Panc1 (cell line): Measurements from ENCODE around the gene DACH1. TPM values are rescaled to one million over a fixed set of nuclear protein-coding genes. Genes with fewer than 3 reads are reported as not detected.

ENCODE experiments used
- ATAC-seq: fragments of 200-7000 bp; cut with Tn5 transposase; 2 replicates; pipeline ENCODE4 v1.9.1; 2020; ENCODE audit warnings: mild to moderate bottlenecking, moderate library complexity
- BruUV-seq: library from RNA; stranded (reverse); fragments of 400-500 nt; replicated peaks from 2 replicates; lab custom pipeline; 2021; lab: Mats Ljungman, UMichigan
- CTCF ChIA-PET: fragments of 300-600 bp; sonication (Branson Sonifier 250); formaldehyde crosslinking; loops from one replicate; lab custom pipeline; 2022; ENCODE audit warnings: antibody characterized with exemption; lab: Charles Lee
- POLR2A ChIA-PET: fragments of 300-600 bp; sonication (Branson Sonifier 250); formaldehyde crosslinking; loops from one replicate; lab custom pipeline; 2022; ENCODE audit warnings: antibody characterized with exemption; lab: Charles Lee
- DNase-seq: peaks from one replicate; pipeline ENCODE4 v3.0.0-alpha.2; 2010; ENCODE audit warnings: low read depth, low spot score
- H3K27ac ChIP-seq: 2 replicates; pipeline ENCODE4 v1.5.1; 2011; ENCODE audit warnings: mild to moderate bottlenecking, low read length, inconsistent platforms
- H3K27me3 ChIP-seq: fragments of 200-500 bp; sonication (Bioruptor generic); 2 replicates; pipeline ENCODE4 v1.6.0; 2014; ENCODE audit warnings: low read length, inconsistent platforms; ENCODE audit not compliant: control insufficient read depth, insufficient read depth
- H3K36me3 ChIP-seq: fragments of 200-500 bp; sonication (Bioruptor generic); 2 replicates; pipeline ENCODE4 v1.5.1; 2014; ENCODE audit warnings: inconsistent platforms, mild to moderate bottlenecking, low read length, moderate library complexity; ENCODE audit not compliant: control insufficient read depth, insufficient read depth
- H3K4me1 ChIP-seq: 2 replicates; pipeline ENCODE4 v1.5.1; 2011; ENCODE audit warnings: inconsistent platforms, mild to moderate bottlenecking, low read length, moderate library complexity; ENCODE audit not compliant: control insufficient read depth, insufficient read depth
- H3K4me3 ChIP-seq, 2 experiments: 2 replicates each; pipeline ENCODE4 v1.5.1; 2011 to 2012; ENCODE audit warnings: low read depth in 2 of 2, low read length in 2 of 2, mild to moderate bottlenecking in 2 of 2, inconsistent platforms in 1 of 2, moderate library complexity in 1 of 2
- H3K9me3 ChIP-seq: fragments of 200-500 bp; sonication (Bioruptor generic); 2 replicates; pipeline ENCODE4 v1.5.1; 2014; ENCODE audit warnings: low read depth, mild to moderate bottlenecking, inconsistent platforms, low read length, moderate library complexity; ENCODE audit not compliant: control insufficient read depth, insufficient read depth
- CTCF ChIP-seq: fragments of 450-650 bp; IDR thresholded peaks from 2 replicates; pipeline ENCODE4 v1.5.1; 2017; ENCODE audit warnings: mild to moderate bottlenecking
- POLR2AphosphoS5 ChIP-seq: IDR thresholded peaks from 2 replicates; pipeline ENCODE4 v1.6.1; 2012; ENCODE audit warnings: mild to moderate bottlenecking, low read depth, low read length, moderate library complexity
- SIN3A ChIP-seq: IDR thresholded peaks from 2 replicates; pipeline ENCODE4 v1.6.1; 2012; ENCODE audit warnings: low read depth, mild to moderate bottlenecking, low read length, moderate library complexity, borderline replicate concordance; ENCODE audit not compliant: insufficient read depth
- TCF7L2 ChIP-seq: IDR thresholded peaks from 2 replicates; pipeline ENCODE4 v1.6.1; 2011; ENCODE audit warnings: mild to moderate bottlenecking, low read depth, low read length, inconsistent platforms
- in situ Hi-C: cut with HindIII; loops from 2 replicates; pipeline ENCODE4 v1.10.0; 2016; ENCODE audit warnings: low sequenced_read_pairs, low pct_unique_long_range_greater_than_20kb
- intact Hi-C: fragments of 100-400 bp; cut with micrococcal nuclease; formaldehyde crosslinking; loops from one replicate; pipeline ENCODE4 v1.10.0; 2022; ENCODE audit not compliant: unreplicated experiment
- total RNA-seq: library from RNA; stranded (reverse); gene quantifications from one replicate; pipeline ENCODE4 v1.2.1, GENCODE V29; 2021; ENCODE audit not compliant: unreplicated experiment
- TF ChIP-seq, protein P1 (sequence below), 2 experiments: IDR thresholded peaks; 2 replicates each; pipeline ENCODE4 v1.6.1; 2011 to 2012; ENCODE audit warnings: low read depth in 2 of 2, control low read depth in 1 of 2, low read length in 1 of 2, mild to moderate bottlenecking in 1 of 2, moderate library complexity in 1 of 2; ENCODE audit not compliant: insufficient read depth in 1 of 2

DACH1 gene
- total RNA-seq, 1 experiment from 2014 or later: 0.54 TPM

GRCh38 chr13:71830323-71830722, 36.7 kb downstream of the DACH1 start:
- ChIA-PET POLR2A (no interaction called here), CTCF (no interaction called here)
- Histone ChIP-seq H3K27ac (no peak overlapping the region), H3K9me3 (no peaks in the 10 kb centered on the region), H3K36me3 (no peaks in the 10 kb centered on the region), H3K4me3 (no peak overlapping the region), H3K4me1 (no peaks in the 10 kb centered on the region), H3K27me3 (no peaks in the 10 kb centered on the region)
- no peak for DNase-seq
- no peak for ATAC-seq
- BruUV-seq: no TSS peak
- TF ChIP-seq, protein P1, sequence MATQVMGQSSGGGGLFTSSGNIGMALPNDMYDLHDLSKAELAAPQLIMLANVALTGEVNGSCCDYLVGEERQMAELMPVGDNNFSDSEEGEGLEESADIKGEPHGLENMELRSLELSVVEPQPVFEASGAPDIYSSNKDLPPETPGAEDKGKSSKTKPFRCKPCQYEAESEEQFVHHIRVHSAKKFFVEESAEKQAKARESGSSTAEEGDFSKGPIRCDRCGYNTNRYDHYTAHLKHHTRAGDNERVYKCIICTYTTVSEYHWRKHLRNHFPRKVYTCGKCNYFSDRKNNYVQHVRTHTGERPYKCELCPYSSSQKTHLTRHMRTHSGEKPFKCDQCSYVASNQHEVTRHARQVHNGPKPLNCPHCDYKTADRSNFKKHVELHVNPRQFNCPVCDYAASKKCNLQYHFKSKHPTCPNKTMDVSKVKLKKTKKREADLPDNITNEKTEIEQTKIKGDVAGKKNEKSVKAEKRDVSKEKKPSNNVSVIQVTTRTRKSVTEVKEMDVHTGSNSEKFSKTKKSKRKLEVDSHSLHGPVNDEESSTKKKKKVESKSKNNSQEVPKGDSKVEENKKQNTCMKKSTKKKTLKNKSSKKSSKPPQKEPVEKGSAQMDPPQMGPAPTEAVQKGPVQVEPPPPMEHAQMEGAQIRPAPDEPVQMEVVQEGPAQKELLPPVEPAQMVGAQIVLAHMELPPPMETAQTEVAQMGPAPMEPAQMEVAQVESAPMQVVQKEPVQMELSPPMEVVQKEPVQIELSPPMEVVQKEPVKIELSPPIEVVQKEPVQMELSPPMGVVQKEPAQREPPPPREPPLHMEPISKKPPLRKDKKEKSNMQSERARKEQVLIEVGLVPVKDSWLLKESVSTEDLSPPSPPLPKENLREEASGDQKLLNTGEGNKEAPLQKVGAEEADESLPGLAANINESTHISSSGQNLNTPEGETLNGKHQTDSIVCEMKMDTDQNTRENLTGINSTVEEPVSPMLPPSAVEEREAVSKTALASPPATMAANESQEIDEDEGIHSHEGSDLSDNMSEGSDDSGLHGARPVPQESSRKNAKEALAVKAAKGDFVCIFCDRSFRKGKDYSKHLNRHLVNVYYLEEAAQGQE (IDR thresholded peaks at IDR 0.05; ENCODE audit: insufficient read depth in 1 of 2, low read depth in 2 of 2, low read length in 1 of 2): no peak
- TF ChIP-seq CTCF (no peak), TCF7L2 (no peak), SIN3A (no peak), POLR2AphosphoS5 (no peak)
- in situ Hi-C loops: no loop called here
- intact Hi-C loops: no loop called here

DNA sequence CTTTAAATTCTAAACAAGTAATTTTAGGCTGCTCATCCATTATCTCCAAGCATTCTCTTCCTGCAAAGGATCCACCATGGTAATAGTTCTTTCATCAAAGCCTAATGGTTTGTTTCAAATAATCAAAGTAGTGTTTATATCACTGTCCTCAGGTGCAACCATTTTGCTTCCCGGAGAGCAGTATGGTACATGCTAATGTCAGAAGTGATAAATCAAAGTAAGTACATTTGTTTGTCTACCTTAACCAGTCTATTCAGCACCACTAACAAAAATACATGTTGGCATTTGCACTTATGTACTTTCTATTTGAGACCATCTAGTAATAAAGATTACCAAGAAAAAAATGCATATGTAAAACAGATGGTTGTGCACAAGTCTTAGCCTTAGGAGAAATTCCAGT, 37.5 kb downstream of the DACH1 start:
- Histone ChIP-seq H3K27me3 (no peaks in the 10 kb centered on the region), H3K9me3 (no peaks in the 10 kb centered on the region), H3K4me1 (no peaks in the 10 kb centered on the region), H3K4me3 (no peak overlapping the region), H3K27ac (no peak overlapping the region), H3K36me3 (no peaks in the 10 kb centered on the region)
- intact Hi-C loops: no loop called here
- ChIA-PET POLR2A (no interaction called here), CTCF (no interaction called here)
- TF ChIP-seq SIN3A (no peak), POLR2AphosphoS5 (no peak), CTCF (no peak), TCF7L2 (no peak)
- TF ChIP-seq, protein P1 (IDR thresholded peaks at IDR 0.05; ENCODE audit: insufficient read depth in 1 of 2, low read depth in 2 of 2, low read length in 1 of 2): no peak
- DNase-seq: no peak
- no TSS peak for BruUV-seq
- ATAC-seq: no peak
- in situ Hi-C loops: no loop called here
